A549 (cell line): ENCODE data around the gene SLC30A3. TPM values are rescaled to one million over a fixed set of nuclear protein-coding genes. Genes with fewer than 3 reads are reported as not detected.

Experiments used
- ATAC-seq, 2 experiments: fragments of 200-7000 bp in 1 of 2; fragments of >200 bp in 1 of 2; cut with Nextera tagmentation in 1 of 2; cut with Tn5 transposase in 1 of 2; 3 replicates each; pipeline versions ENCODE4 v1.8.0 to v1.9.1; 2018 to 2020; ENCODE audit warnings: mild to moderate bottlenecking in 1 of 2, moderate library complexity in 1 of 2
- CTCF ChIA-PET: fragments of 300-600 bp; sonication (Branson Sonifier 250); formaldehyde crosslinking; extraction: SDS; loops from one replicate; lab custom pipeline; 2021; ENCODE audit warnings: antibody characterized with exemption, inconsistent platforms; lab: Yijun Ruan, JAX
- POLR2A ChIA-PET: fragments of 350-600 bp; formaldehyde crosslinking; extraction: SDS; loops from one replicate; lab custom pipeline; 2021; ENCODE audit warnings: antibody characterized with exemption, inconsistent platforms; lab: Yijun Ruan, JAX
- DNase-seq, 2 experiments: peaks; one replicate each; pipeline versions ENCODE4 v3.0.0 to v3.0.0-alpha.2; 2011 to 2016; ENCODE audit warnings: low read depth in 1 of 2, low spot score in 1 of 2
- FAIRE-seq: peaks from 2 replicates; lab custom pipeline; 2011; peaks lifted over from hg19 to GRCh38; lab: Jason Lieb, UNC
- H3K27ac ChIP-seq, 2 experiments: fragments of >200 bp; sonication (Bioruptor Twin); formaldehyde crosslinking; 3 replicates each; pipeline ENCODE4 v1.5.1; 2016 to 2017
- H3K4me1 ChIP-seq: fragments of >200 bp; sonication (Bioruptor Twin); formaldehyde crosslinking; 3 replicates; pipeline ENCODE4 v1.6.1; 2016
- H3K4me2 ChIP-seq: fragments of >200 bp; sonication (Bioruptor Twin); formaldehyde crosslinking; 3 replicates; pipeline ENCODE4 v1.6.1; 2016
- H3K4me3 ChIP-seq: fragments of >200 bp; sonication (Bioruptor Twin); formaldehyde crosslinking; 3 replicates; pipeline ENCODE4 v1.5.1; 2016
- H3K9me3 ChIP-seq: fragments of >200 bp; sonication (Bioruptor Twin); formaldehyde crosslinking; 3 replicates; pipeline ENCODE4 v1.6.1; 2016
- BHLHE40 ChIP-seq: IDR thresholded peaks from 2 replicates; pipeline ENCODE4 v1.6.1; 2012; ENCODE audit warnings: low read depth, low read length, inconsistent platforms
- CBX2 ChIP-seq: fragments of 200-600 bp; sonication (generic); IDR thresholded peaks from 2 replicates; pipeline ENCODE4 v1.6.1; 2016; ENCODE audit warnings: low read depth, mild to moderate bottlenecking, borderline replicate concordance
- CBX8 ChIP-seq: fragments of 200-600 bp; sonication (generic); IDR thresholded peaks from 2 replicates; pipeline ENCODE4 v1.6.1; 2016
- CHD2 ChIP-seq: fragments of 150-350 bp; IDR thresholded peaks from 2 replicates; pipeline ENCODE4 v1.6.1; 2014; ENCODE audit warnings: low read length; ENCODE audit not compliant: partially characterized antibody
- ESRRA ChIP-seq: fragments of 150-350 bp; IDR thresholded peaks from 2 replicates; pipeline ENCODE4 v1.6.1; 2014; ENCODE audit warnings: mild to moderate bottlenecking, low read length, borderline replicate concordance
- FOSB ChIP-seq: fragments of 250-450 bp; sonication (Bioruptor Pico); IDR thresholded peaks from 2 replicates; pipeline ENCODE4 v1.5.0; 2020; ENCODE audit warnings: mild to moderate bottlenecking, moderate library complexity
- FOSL2 ChIP-seq, 2 experiments: fragments of 450-650 bp in 1 of 2; fragments of >200 bp in 1 of 2; sonication (Bioruptor Twin) in 1 of 2; formaldehyde crosslinking; IDR thresholded peaks; 2 replicates each; pipeline versions ENCODE4 v1.5.0 to v1.6.1; 2016 to 2020; ENCODE audit warnings: mild to moderate bottlenecking in 1 of 2, moderate library complexity in 1 of 2
- FOXS1 ChIP-seq: fragments of 250-450 bp; sonication (Bioruptor Pico); IDR thresholded peaks from 2 replicates; pipeline ENCODE4 v1.5.0; 2020; ENCODE audit warnings: mild to moderate bottlenecking, moderate library complexity
- HOXB5 ChIP-seq: fragments of 250-450 bp; sonication (Bioruptor Pico); IDR thresholded peaks from 2 replicates; pipeline ENCODE4 v1.5.0; 2020; ENCODE audit warnings: mild to moderate bottlenecking, moderate library complexity
- POLR2A ChIP-seq: IDR thresholded peaks from 2 replicates; pipeline ENCODE4 v1.6.1; 2012; ENCODE audit warnings: mild to moderate bottlenecking, low read length
- POLR2AphosphoS2 ChIP-seq: conservative IDR thresholded peaks from 2 replicates; pipeline ENCODE4 v1.6.1; 2012; ENCODE audit warnings: low read length, improper control_type of control experiment, inconsistent platforms
- TFCP2L1 ChIP-seq: fragments of 250-450 bp; sonication (Bioruptor Pico); IDR thresholded peaks from 2 replicates; pipeline ENCODE4 v1.5.0; 2021; ENCODE audit warnings: mild to moderate bottlenecking
- TP53 ChIP-seq: fragments of 250-450 bp; sonication (Bioruptor Pico); IDR thresholded peaks from 2 replicates; pipeline ENCODE4 v1.5.0; 2021; ENCODE audit warnings: mild to moderate bottlenecking, moderate library complexity
- ZC3H11A ChIP-seq: fragments of 450-650 bp; IDR thresholded peaks from 2 replicates; pipeline ENCODE4 v1.6.1; 2014; ENCODE audit warnings: antibody characterized with exemption, mild to moderate bottlenecking
- ZNF302 ChIP-seq: fragments of 250-450 bp; sonication (Bioruptor Pico); IDR thresholded peaks from 2 replicates; pipeline ENCODE4 v1.9.0; 2021; ENCODE audit warnings: inconsistent platforms, mild to moderate bottlenecking, moderate library complexity
- WGBS: methylation state at CpG from one replicate; pipeline ENCODE4 v1.1.6; 2017; ENCODE audit errors: missing lambda C conversion rate; 5-methylcytosine and 5-hydroxymethylcytosine counted together
- polyA plus RNA-seq, 4 experiments: library from polyadenylated mRNA; depleted of rRNA in 3 of 4; stranded (reverse); fragments of >200 nt; fragmentation: RNase III in 1 of 4; extraction: RNeasy Plus Mini Kit Qiagen cat#74134 plus additional on column Dnase treatment in 1 of 4; gene quantifications; 2 replicates in 3 of 4; 3 replicates in 1 of 4; pipeline ENCODE4 v1.2.3, GENCODE V29; 2011 to 2017
- TF ChIP-seq, protein P1 (sequence below): IDR thresholded peaks from 2 replicates; pipeline ENCODE4 v1.6.1; 2012
- TF ChIP-seq, protein P2 (sequence below): IDR thresholded peaks from 2 replicates; pipeline ENCODE4 v1.6.1; 2012; ENCODE audit warnings: low read depth, borderline replicate concordance
- TF ChIP-seq, protein P3 (sequence below): fragments of 250-450 bp; sonication (Bioruptor Pico); IDR thresholded peaks from 2 replicates; pipeline ENCODE4 v1.5.0; 2020; ENCODE audit warnings: low read depth, mild to moderate bottlenecking, moderate library complexity
- TF ChIP-seq, protein P4 (sequence below): fragments of >200 bp; sonication (Bioruptor Twin); formaldehyde crosslinking; IDR thresholded peaks from 3 replicates; pipeline ENCODE4 v1.6.1; 2016

The SLC30A3 gene
- polyA plus RNA-seq, 2 of the 4 experiments (the other 2 are of a cell fraction): 0.90 to 1.9 TPM

DNA sequence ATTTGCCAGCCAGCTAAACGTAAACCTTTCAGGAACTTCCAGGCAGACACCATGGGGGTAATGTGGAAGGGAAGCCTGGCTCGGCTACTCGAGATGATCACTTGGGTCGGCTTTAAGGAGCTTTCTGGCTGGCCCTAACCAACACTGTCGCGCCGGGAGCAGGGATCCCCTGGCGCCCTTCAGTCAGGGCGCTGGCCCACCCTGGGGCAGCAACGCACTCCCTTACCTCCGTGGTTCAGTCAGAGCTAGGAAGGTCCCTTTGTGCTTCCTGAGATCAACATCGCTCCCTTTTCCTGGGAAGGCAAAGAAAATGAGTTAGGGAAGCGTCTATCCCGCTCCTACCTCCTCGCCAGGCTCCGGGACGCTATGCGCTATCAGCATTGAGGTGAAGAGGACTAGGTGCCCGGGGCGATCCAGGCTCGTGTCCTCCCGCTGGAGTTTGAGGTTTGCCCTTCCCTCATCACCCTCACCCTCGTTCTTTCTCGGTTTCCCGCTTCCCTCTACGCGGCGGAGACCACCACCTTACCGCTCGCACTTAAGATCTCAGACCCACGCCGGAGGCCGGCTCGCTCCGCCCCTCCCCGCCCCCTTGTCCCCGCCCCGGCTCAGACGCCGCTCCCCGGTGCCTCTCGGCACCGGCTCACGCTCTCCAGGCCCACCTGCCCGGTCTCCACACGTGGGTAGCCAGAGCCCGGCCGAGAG is 51.5 kb downstream of the SLC30A3 start:
- peaks cover 10% of the 10 kb centered on the region; the same call in 2 of the 3 replicates for H3K4me1 ChIP-seq
- FAIRE-seq: no peak
- ChIA-PET POLR2A (interaction anchor here (0.5 to 1.4 kb wide), 13 partner anchors 8 to 1231 kb away, joined by 3 to 6 read pairs (median 3); partner anchors contain the start of genes GTF3C2, PREB and ZNF513), CTCF (interaction anchor here (0.6 to 2.4 kb wide), 10 partner anchors 20 to 682 kb away, joined by 3 to 9 read pairs (median 4); partner anchors contain the start of gene PREB)
- peak overlapping the region; percentile 81 for H3K4me3 ChIP-seq
- H3K9me3 ChIP-seq: no peaks in the 10 kb centered on the region
- WGBS: 4% methylated on average over 35 of the region's 48 CpGs
- peak; percentile 56 to 63 for ATAC-seq
- peak in 1 of 2 experiments; percentile 43 for DNase-seq
- TF ChIP-seq POLR2AphosphoS2 (no peak), POLR2A (peak; percentile 21), BHLHE40 (no peak), CHD2 (no peak)
- TF ChIP-seq, protein P1, sequence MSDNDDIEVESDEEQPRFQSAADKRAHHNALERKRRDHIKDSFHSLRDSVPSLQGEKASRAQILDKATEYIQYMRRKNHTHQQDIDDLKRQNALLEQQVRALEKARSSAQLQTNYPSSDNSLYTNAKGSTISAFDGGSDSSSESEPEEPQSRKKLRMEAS: no peak; the same call in 1 of the 2 replicates
- TF ChIP-seq, protein P2, sequence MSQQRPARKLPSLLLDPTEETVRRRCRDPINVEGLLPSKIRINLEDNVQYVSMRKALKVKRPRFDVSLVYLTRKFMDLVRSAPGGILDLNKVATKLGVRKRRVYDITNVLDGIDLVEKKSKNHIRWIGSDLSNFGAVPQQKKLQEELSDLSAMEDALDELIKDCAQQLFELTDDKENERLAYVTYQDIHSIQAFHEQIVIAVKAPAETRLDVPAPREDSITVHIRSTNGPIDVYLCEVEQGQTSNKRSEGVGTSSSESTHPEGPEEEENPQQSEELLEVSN: no peak; the same call in 1 of the 2 replicates
- TF ChIP-seq, all 56 proteins: peak for 1
- Histone ChIP-seq H3K27ac (peak overlapping the region; percentile 93 to 94), H3K4me2 (peak overlapping the region; percentile 86)

DNA sequence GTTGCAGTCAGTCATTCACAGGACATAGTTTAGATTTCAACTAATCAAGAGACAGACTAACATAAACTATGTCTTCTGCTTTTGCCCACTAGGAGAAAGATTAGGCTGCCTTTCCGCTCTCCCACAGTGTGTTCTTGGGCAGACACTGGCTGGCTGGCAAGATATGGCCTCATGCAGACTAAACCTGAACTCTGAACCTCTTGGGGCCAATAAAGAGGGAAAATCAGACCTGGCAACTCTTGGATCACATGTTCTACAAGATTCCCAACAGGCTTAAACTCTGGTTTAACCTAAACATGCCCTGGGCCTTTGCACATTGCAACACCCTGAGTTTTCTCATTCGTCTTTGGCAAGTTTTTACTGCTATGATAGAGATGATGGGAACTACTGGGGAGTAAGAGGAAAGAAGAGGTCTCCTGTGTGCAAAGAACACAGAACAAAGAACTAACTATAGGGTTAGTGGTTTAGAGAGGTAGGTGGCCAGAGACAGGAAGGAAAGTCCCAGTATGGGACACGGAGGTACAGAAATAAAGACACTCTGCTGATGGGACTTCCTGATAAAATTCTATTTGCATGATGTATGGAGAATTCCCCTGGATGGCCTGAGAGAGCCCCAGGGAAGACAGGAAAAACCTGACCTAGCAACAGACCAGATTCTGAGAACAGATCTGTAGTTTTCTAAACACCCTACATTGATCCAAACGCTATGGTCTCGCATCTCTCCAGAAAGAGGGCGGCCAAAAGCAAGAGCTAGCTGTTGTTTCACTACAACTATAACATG is 53.0 kb downstream of the SLC30A3 start:
- ATAC-seq: no peak
- WGBS: 83% methylated on average over 6 of the region's 6 CpGs
- Histone ChIP-seq H3K4me1 (peaks cover 10% of the 10 kb centered on the region; the same call in 2 of the 3 replicates), H3K4me3 (no peak overlapping the region), H3K9me3 (no peaks in the 10 kb centered on the region), H3K4me2 (no peak overlapping the region), H3K27ac (no peak overlapping the region)
- DNase-seq: no peak
- ChIA-PET POLR2A (no interaction called here), CTCF (interaction anchor here (0.9 to 4.0 kb wide), 4 partner anchors 17 to 71 kb away, joined by 3 to 12 read pairs (median 5); no protein-coding TSS in a partner anchor)
- no peak for FAIRE-seq
- TF ChIP-seq TP53 (CRISPR knock-in tag): no peak
- TF ChIP-seq FOXS1: no peak
- TF ChIP-seq TFCP2L1 (CRISPR knock-in tag): no peak
- TF ChIP-seq, protein P3, sequence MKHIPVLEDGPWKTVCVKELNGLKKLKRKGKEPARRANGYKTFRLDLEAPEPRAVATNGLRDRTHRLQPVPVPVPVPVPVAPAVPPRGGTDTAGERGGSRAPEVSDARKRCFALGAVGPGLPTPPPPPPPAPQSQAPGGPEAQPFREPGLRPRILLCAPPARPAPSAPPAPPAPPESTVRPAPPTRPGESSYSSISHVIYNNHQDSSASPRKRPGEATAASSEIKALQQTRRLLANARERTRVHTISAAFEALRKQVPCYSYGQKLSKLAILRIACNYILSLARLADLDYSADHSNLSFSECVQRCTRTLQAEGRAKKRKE (CRISPR knock-in tag): no peak
- TF ChIP-seq CBX2: no peak
- TF ChIP-seq, protein P2: no peak
- TF ChIP-seq, protein P4, sequence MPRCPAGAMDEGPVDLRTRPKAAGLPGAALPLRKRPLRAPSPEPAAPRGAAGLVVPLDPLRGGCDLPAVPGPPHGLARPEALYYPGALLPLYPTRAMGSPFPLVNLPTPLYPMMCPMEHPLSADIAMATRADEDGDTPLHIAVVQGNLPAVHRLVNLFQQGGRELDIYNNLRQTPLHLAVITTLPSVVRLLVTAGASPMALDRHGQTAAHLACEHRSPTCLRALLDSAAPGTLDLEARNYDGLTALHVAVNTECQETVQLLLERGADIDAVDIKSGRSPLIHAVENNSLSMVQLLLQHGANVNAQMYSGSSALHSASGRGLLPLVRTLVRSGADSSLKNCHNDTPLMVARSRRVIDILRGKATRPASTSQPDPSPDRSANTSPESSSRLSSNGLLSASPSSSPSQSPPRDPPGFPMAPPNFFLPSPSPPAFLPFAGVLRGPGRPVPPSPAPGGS: no peak
- TF ChIP-seq ESRRA: no peak
- TF ChIP-seq, protein P1: no peak
- no peak for TF ChIP-seq HOXB5 (CRISPR knock-in tag)
- no peak for TF ChIP-seq FOSB
- no peak for TF ChIP-seq ZC3H11A
- TF ChIP-seq ZNF302 (CRISPR knock-in tag): no peak
- TF ChIP-seq CBX8: no peak
- TF ChIP-seq FOSL2 (IDR thresholded peaks at IDR 0.05): no peak
- no peak for TF ChIP-seq FOSL2 (CRISPR knock-in tag; IDR thresholded peaks at IDR 0.05)
- TF ChIP-seq POLR2AphosphoS2: no peak
- TF ChIP-seq, all 56 proteins: peak for 0
